RPMI8226 (cell line): ENCODE results near the gene FBN2.
A peak's percentile ranks its signal among the peaks of the same experiment; 100 is the strongest.
"Not testable (repeated sequence)": the region's sequence is repeated elsewhere in the genome, so short reads cannot be mapped to it uniquely, and the experiment has no call there.

Source experiments
- DNase-seq: peaks from one replicate; pipeline ENCODE4 v3.0.0-alpha.2; 2015

The FBN2 gene

DNA sequence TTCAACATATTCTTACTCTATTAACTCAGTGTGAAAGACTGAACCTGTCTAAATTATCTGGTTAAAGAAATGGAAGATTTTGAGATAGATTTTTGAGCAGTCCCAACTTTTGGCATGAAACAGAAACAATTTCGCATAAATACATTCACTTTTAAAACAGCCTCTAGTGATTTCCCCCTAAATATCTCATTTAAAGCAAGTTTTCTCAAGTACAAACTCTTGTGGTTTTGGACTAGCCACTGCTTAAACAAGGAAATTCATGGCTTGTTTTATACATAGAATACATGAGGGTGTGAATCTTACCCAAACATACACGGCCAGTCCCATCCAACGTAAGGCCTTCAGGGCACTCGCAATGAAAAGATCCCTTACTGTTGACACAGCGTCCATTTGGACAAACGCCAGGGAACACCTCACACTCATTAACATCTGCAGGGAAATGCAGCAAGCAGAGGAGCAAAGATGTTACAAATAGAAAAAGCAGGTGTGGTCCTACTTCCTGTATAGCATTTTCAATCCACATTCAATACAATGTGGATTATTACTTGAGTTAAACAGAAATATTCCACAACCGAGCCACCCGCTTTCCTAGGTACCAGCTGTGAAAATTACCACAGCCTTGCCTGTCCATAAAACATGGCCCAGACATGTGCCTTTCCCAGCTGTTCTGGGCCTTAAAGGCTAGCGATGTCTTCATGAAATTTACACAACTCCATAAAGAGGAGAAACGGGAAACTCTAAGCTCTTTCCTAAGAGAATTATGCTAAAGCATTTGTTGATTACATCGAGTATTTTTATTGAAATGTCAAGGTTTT lies 188.8 kb downstream of the FBN2 start:
- peak; percentile 71 for DNase-seq

DNA sequence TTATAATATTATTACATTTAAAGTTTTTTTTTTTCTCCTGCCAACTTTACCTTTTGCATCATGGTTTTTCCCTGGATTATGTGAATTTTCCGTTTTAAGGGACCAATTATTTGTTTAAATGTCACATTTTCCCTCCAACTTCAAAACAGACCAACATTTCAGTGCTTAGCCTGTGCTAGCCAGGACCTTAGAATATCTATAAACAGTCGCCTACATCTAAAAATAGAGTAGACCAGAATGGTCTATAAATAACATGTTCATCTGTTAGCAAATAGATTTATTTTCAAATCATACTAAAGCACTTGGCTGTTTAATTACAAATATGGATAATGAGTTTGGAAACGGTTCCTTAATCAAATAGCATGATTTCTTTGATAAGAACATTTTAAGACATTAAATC lies 192.0 kb downstream of the FBN2 start:
- no peak for DNase-seq

DNA sequence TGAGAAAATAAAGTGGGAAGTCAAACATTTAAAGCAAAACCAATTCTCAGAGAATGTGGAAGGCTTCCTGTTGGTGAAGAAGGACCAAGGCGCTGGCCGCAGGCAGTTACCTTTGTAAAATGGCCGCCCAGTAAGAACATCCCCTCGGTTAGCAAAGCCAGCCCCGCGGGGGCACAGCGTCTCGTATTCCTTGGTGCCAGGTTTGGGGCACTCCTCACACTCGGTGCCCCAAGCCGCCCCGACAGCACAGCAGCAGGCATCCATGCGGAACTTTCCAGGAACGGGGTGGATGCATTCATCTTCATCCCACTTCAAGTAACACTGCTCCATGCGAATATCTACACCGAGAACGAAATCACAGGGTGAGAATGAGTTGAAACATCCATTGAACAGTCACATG lies 192.8 kb downstream of the FBN2 start:
- DNase-seq = no peak

DNA sequence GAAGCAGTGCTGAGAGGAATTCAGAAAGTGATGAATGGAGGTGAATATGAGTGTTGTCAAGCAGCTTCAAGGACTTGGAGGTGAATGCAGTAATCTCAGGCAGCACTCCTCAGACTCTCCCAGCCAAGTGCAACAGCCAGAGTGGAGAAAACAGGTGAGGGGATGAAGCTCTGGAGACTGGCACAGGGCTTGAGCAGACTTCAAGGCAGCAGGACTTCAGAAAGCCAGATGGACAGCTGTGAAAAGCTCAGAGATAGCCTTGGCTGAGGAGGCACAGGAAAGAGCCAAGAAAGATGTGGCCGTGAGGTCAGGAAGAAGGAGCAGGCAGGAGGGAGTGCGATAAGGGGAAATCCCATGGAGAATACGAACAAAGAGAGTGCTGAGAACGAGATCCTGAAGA lies 194.9 kb downstream of the FBN2 start:
- DNase-seq = no peak

DNA sequence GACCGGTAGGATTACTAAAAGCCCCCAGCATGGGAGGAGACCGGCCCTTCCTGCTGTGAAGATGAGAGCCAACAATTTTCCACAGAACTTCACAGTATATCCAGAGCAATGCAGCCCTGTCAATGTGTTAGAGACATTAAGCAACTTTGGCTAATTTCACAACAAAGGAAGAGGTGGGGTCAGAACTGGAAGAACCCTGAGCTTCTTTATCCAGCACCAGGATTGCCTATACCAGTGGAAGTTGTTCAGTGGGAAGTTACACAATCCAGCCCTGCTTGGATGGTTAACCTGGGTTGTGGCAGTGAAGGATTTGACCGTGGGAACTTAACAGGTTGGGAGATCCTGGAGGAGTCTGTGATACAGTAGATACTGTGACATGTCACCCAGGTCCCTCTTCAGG lies 197.0 kb downstream of the FBN2 start:
- no peak for DNase-seq

DNA sequence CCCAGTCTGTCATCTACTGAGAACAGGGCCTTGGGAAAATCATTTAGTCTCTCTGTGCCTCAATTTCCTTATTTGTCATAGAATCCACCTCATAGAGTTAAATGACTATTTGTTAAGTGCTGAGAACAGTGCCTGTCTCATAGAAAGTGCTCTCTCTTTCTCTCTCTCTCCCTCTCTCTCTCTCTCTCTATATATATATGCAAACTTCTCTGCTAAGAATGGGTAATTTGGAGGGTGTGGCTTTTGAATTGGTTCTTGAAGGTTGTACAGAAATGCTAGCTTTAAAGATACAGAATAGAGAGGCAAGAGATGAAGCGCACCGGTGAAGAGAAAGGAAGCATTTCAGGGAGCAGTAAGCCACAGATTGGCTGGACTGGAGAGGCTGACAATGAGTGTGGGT lies 197.4 kb downstream of the FBN2 start:
- DNase-seq = no peak

DNA sequence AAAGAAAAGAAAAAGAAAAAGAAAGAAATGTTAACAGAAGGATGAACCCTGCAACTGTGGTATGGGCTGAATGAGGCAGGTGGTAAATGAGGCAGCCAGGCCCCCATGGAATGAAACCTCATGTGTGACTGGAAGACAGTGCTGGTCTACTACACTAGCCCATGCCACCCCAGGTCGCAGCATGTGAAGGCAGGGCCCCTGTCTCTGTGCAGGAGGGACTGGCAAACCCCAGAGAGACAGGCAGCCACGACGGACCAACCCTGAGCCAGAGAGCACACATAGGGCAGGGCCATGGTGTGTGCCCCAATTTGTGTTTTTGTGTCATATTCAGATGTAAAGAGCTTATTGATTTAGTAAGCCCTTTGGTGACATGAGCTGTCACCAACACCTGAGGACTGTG lies 198.5 kb downstream of the FBN2 start:
- no peak for DNase-seq

DNA sequence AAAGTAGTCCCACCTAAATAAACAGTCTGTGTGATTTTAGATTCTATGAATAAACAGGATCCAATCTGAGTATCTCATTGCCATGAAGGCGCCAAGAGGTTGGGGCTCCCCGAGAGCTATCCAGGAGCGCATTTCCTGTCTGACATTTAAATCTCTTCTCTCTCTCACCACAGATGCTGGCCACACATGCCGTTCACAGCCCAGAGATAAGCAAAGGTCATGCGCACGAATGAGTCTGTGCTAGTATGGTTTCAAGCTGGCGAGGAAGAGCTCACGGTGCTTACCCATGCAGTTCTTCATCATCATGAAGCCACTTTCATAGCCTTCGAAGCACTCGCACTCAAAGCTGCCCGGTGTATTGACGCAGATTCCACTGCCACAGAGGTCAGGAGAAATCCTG lies 199.4 kb downstream of the FBN2 start:
- DNase-seq = no peak

DNA sequence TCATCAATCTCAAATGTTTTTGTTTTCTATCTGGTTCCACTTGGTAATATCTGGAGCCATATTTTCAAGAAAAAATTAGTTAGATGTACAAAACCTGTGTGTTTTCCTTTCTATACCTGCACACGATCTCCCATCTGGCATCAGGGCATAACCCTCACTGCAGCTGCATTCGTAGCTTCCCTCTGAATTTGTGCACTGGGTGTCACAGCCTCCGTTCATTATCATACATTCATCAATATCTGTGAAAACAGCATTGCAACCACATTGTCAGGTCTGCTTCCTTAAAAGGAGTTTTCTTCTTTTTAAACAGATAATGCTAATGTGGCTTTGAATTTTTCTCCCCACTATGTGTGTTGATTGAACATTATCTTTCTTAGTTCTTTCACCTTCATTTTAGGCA lies 202.7 kb downstream of the FBN2 start:
- no peak for DNase-seq

DNA sequence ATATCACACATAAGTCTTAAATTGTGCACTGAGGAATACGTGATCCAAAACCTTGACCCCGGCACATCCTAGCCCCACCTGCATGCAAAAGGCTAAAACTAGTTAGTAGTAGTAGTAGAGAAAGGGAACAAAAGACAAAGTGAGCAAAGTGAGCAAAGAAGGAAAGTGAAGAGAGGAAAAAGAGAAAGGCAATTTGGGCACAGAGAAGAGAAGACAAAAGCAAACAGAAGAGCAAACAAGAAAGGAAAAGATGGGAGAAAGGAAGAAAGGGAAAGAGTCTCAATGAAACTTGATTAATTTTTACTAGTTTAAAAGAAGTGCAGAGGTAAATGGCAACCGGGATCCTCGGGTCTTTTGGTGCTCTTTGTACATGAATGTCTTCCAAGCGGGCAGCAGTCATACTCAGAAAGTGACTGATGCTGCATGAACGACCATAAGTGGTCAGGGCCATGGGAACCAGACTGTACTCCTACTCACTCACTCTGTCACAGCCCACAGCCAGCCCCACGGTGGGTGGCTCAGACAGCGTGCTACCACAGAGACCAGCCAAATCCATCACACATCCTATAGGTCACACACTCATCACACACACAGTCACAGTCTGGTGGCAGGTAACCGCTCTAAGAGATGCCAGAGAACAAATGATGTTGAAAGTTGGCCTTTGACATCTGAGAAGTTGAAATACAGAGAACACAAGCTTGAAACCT lies 203.9 kb downstream of the FBN2 start:
- DNase-seq = no peak

DNA sequence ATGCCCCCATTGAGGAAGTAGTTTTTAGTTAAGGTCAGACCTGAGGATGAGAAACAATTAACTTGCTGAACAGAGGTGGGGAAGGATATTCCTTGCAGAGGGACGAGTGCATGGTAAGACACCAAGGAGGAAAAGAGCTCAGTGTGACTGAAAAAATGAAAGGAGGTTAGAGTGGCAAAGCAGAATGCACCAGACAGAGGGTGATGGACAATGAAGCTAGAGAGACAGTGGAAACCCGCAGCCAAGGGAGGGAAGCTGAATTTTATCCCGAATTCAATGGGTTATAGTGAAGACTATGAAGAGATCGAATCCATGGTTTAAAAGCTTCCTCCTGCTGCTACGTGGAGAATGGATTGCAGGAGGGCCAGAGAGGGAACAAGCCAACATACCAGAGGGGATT lies 206.8 kb downstream of the FBN2 start:
- DNase-seq = no peak

DNA sequence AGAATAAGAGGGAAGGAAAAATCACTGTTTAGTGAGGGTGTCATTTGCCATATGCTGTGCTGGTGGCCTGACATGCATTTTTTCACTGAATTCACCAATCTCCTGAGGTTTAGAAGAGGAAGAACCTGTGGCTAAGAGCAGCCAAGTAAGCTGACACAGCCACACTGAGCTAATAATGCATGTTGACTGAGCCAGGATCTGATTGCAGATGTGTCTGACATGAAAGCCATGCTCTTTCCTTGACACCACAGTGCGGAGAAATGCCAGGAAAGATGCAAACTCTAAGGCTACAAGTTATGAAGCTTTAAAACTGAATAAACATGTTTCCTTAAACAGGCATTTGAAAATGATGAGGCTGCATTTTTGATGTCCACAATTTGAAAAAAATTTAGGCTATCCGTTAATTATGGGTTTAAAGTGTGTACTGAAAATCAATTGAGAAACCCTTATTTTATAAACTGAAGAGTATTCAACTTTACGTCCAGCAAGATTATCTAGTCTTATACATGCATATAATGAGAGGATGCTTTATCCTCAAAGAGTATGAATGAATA lies 208.6 kb downstream of the FBN2 start:
- no peak for DNase-seq

DNA sequence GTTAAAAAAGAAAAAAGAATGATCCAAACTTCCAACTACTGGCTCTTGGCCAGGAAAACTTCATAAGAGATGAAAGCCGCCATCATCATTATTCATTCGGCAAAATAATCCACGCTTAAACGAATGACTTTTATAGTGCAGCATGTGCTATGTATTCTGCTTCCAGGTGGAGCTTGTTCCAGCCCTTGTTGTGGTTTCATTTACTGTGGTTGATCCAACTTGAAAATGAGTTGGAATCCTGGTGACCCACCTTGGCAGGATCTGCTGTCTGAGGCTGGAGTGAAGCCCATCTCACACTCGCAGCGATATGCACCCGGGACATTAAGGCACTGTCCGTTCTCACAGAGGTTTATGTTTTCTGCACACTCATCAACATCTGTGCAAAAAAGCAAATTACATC lies 209.6 kb downstream of the FBN2 start:
- DNase-seq = no peak

DNA sequence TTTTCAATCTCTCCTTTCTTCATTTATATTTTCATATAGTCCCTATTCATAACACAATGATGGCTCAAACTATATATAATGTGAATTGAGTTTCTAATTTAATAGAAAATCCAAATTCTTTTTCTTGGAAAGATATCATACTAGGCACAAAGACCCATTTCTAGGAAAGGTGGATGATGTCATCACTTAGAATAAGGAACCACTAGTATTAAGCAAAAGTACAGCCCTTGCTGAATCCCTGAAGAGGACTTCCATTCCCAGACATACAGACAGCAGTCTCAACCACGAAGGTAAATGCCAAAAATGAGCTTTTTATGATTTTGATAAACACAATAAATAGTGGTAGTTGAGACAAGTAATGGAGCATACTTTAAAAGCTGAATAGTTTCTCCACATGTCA lies 210.0 kb downstream of the FBN2 start:
- no peak for DNase-seq

DNA sequence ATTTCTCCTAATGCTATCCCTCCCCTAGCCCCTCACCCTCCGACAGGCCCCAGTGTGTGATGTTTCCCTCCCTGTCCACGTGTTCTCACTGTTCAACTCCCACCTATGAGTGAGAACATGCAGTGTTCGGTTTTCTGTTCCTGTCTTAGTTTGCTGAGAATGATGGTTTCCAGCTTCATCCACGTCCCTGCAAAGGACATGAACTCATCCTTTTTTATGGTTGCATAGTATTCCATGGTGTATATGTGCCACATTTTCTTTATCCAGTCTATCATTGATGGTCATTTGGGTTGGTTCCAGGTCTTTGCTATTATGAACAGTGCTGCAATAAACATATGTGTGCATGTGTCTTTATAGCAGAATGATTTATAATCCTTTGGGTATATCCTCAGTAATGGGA lies 216.6 kb downstream of the FBN2 start:
- not testable (repeated sequence) for DNase-seq

DNA sequence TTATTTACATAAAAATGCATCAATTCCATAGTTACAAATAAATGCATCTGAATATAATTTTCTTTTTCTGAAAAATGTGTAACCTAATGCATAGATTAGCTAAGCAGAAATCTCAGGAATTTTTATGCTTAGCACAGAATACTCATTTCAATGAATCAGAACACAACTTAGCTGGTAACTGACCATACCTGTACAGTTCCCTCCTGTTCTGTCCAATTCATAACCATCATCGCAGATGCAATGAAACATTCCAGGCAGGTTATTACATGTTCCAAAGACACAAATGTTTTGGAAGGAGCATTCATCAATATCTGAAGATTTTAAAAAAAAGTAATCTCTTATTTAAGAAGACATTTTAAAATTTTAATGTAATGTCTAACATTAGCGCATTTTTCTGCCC lies 219.4 kb downstream of the FBN2 start:
- no peak for DNase-seq

DNA sequence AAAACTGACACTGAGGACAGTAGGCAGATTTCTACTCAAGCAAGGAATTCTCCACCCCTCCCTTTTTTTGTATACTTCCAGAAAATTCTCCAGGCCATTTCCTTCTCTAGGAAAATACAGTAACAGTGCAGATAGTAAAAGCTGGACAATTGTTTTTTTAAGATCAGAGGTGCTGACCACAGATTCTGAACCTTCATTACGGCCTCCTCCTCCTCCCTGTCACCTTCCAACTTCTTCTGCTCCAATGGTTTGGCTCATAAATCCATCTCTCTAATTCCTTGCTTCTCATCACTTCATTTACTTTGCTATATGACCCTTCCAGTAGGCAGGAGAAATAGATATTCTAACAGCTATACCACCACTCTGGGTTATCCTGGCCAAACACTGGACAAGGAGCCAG lies 220.6 kb downstream of the FBN2 start:
- DNase-seq = no peak

DNA sequence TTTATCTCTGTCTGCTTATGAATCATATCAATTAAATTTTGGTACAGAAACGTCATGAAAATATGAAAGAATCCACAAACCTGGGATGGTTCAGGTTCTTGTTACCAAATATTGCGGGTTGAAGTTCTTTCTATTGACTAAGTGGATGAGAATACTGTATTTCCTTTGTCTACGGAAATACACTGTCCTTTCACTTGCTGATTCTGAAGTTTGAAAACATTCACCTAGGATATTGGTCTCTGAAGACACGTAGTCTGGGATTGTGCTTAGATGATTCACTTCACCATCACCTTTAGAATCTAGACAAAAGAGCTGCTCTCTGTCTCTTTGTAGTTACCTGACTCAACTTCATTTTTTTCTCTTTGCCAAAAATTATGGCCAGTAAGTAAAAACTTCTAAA lies 222.4 kb downstream of the FBN2 start:
- no peak for DNase-seq

DNA sequence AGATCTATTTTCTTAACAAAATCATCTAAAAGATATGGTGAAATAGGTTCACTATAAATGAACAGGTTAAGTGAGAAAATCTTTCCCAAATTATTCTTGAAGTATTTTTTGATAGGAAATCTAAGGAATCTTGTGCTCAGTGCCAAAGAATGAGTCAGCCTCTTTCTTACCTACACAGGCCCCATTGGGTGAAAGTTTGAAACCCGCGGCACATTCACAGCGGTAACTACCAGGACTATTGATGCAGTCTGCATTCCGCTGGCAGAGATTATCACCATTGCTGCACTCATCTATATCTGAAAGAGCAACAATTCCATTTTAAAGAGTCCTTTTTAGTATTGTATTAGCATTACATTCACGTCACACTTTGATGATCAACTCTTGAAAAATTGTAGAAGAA lies 232.7 kb downstream of the FBN2 start:
- DNase-seq = no peak

DNA sequence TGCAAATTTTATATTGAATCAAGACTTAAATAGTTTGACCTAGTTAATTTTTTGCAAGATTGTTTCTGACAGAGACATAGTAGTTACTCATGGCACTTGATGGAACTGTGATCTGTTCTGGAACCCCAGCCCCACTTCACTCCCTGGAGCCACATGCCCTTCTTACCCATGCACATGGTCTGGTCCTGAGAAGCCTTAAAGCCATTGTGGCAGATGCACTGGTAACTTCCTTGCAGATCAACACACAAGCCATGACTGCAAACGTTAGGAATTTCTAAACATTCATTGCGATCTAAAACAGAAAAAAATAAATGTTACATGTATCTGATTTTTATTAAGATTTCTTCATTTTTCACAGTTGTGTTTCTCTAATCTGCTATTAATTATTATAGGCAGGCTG lies 233.3 kb downstream of the FBN2 start:
- no peak for DNase-seq

DNA sequence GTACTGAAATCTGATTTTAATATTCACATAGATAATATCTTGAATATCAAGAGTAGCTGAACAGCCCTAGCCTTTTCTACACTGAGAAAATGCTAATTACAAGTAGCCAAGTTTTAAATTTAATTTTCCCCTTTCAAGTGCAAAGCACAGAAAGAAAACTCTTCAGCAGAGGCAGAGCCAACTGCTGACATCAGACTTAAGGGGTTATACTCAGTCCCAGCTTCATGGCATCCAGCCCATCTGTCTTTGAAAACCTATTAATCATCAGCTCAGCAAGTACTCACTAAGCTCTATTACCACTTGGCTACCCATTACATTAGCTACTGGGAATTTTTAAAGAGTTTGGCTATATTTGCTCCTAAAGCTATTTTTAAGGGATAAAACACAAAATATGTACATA lies 234.0 kb downstream of the FBN2 start:
- no peak for DNase-seq

DNA sequence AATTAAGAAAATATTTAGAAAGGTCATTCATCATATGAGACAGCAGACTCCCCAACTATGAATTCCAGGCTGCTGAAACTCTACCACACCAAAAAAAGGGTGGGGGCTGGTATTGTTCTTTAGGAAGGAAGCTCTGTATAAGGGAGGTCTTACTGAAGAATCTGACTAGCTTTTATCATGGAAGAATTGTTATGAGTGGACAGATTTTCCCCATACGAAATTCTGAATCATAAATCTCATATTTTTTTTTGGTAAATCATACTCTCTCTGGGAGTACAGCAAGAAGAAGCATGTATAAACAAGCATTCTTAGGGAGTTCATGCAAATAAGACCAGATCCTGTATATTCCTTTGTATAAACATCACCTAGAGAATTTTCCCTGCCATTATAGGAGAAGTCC lies 234.5 kb downstream of the FBN2 start:
- DNase-seq = no peak

DNA sequence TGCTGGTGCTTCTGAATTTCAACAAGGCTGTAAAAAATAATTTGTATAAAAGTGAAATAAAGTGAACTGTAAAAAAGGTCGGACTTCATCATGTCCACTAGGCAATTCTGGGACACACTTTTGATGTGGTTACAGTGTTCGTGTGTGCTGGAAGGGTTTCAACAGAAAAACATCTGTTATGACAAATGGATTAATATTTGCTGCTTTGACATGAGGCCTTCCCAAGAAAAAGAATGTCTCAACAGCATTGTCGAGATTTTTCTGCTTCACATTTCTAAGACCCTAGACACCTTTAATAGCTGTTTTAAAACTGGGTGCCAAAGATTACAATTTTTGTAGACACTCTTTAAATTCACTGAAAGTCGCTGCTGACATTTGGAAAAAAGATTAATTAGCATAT lies 237.9 kb downstream of the FBN2 start:
- no peak for DNase-seq

DNA sequence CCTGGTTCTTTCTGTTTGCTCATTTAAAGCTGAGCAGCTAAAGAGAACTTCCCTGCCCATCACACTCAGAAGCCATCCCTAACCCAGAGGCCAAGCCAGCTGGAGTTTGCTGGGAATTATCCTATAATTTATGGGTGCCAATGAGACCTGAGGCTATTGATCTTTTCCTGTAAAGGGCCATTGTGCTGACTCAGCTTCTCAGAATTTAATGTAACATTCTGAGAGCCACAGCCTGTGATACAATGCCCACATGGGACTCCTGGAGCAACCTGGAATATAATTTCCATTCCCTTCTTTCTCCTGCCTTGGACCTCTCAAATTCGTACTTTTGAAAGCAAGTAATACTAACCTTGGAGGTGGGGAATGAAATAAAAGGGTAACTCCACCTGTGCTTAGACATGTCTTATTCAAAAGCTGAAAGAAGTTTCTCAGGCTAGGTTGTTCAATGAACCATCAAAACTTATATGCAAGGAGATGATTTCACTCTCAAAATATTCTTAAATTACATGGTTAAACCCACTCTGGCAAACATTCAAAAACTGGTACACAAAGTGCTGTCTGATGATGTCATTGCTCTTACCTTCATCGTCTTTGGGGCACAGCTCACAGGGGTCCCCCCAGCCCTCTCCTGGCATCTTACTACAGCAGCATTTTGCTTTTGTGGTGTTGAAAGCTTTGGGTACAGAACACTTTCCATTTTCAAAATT lies 247.7 kb downstream of the FBN2 start:
- no peak for DNase-seq
